K562 (cell line): ENCODE results near the gene POLR3K. TPM values are rescaled to one million over a fixed set of nuclear protein-coding genes. Genes with fewer than 3 reads are reported as not detected.
A peak's percentile ranks its signal among the peaks of the same experiment; 100 is the strongest.

ENCODE experiments used
- ATAC-seq: fragments of 200-7000 bp; cut with Tn5 transposase; 3 replicates; pipeline ENCODE4 v1.9.1; 2020; ENCODE audit warnings: moderate library complexity
- BruUV-seq: library from RNA; stranded (reverse); fragments of 400-500 nt; replicated peaks from 2 replicates; lab custom pipeline; 2021; lab: Mats Ljungman, UMichigan
- CTCF ChIA-PET: fragments of 300-600 bp; formaldehyde crosslinking; extraction: SDS; loops from one replicate; lab custom pipeline; 2021; ENCODE audit warnings: low intra/inter-chr PET ratio; lab: Yijun Ruan, JAX
- POLR2A ChIA-PET: fragments of 300-600, 350-650 bp; sonication (Branson Sonifier 250); formaldehyde crosslinking; extraction: SDS; loops from one replicate; lab custom pipeline; 2021; ENCODE audit warnings: antibody characterized with exemption, inconsistent platforms; lab: Yijun Ruan, JAX
- DNase-seq, 4 experiments: peaks; one replicate each; pipeline versions ENCODE4 v3.0.0 to v3.0.0-alpha.2; 2011 to 2018; ENCODE audit warnings: low spot score in 3 of 4, mixed read lengths in 3 of 4; ENCODE audit errors: extremely low read depth in 1 of 4
- FAIRE-seq: peaks from 2 replicates; lab custom pipeline; 2011; peaks lifted over from hg19 to GRCh38; lab: Jason Lieb, UNC
- H2AFZ ChIP-seq: 2 replicates; pipeline ENCODE4 v1.6.0; 2011; ENCODE audit warnings: low read depth, low read length, control low read depth, inconsistent platforms
- H3K27ac ChIP-seq: fragments of 200-600 bp; 3 replicates; pipeline ENCODE4 v1.8.0; 2011; ENCODE audit warnings: low read depth, mild to moderate bottlenecking, control low read depth, inconsistent platforms, low read length, moderate library complexity, mixed read lengths; ENCODE audit errors: extremely low read depth
- H3K27me3 ChIP-seq, 2 experiments: fragments of 300-600 bp in 1 of 2; 2 replicates in 1 of 2; 3 replicates in 1 of 2; pipeline versions ENCODE4 v1.6.0 to v1.8.0; 2011; ENCODE audit warnings: inconsistent platforms in 2 of 2, low read length in 2 of 2, mild to moderate bottlenecking in 1 of 2, mixed read lengths in 1 of 2, moderate library complexity in 1 of 2; ENCODE audit not compliant: control insufficient read depth in 2 of 2, insufficient read depth in 2 of 2
- H3K36me3 ChIP-seq: fragments of 300-600 bp; 3 replicates; pipeline ENCODE4 v1.8.0; 2011; ENCODE audit warnings: mild to moderate bottlenecking, low read length, inconsistent platforms; ENCODE audit not compliant: control insufficient read depth, insufficient read depth
- H3K4me1 ChIP-seq, 2 experiments: fragments of 200-600 bp in 1 of 2; replicated peaks in 1 of 2; 2 replicates in 1 of 2; 3 replicates in 1 of 2; pipeline versions ENCODE4 v1.5.1 to v1.8.0; 2011; ENCODE audit warnings: inconsistent platforms in 2 of 2, low read length in 2 of 2, mild to moderate bottlenecking in 1 of 2, mixed read lengths in 1 of 2, moderate library complexity in 1 of 2; ENCODE audit not compliant: control insufficient read depth in 2 of 2, insufficient read depth in 2 of 2
- H3K4me2 ChIP-seq: 2 replicates; pipeline ENCODE4 v1.6.1; 2011; ENCODE audit warnings: low read length, control low read depth, inconsistent platforms, mixed read lengths; ENCODE audit not compliant: insufficient read depth
- H3K4me3 ChIP-seq: fragments of 200-600 bp; sonication (generic), shearing (Covaris generic); 2 replicates; pipeline ENCODE4 v1.5.1; 2016; ENCODE audit warnings: control low read depth, inconsistent platforms
- H3K79me2 ChIP-seq: fragments of 200-600 bp; 3 replicates; pipeline ENCODE4 v1.8.0; 2011; ENCODE audit warnings: low read length, inconsistent platforms; ENCODE audit not compliant: control insufficient read depth, insufficient read depth
- H3K9ac ChIP-seq, 2 experiments: 2 replicates each; pipeline versions ENCODE4 v1.6.0 to v1.6.1; 2011; ENCODE audit warnings: low read depth in 2 of 2, low read length in 2 of 2, control low read depth in 1 of 2, inconsistent platforms in 1 of 2, mild to moderate bottlenecking in 1 of 2, mixed read lengths in 1 of 2; ENCODE audit not compliant: insufficient read depth in 1 of 2
- H3K9me1 ChIP-seq: one replicate; pipeline ENCODE4 v1.6.0; 2011; ENCODE audit warnings: inconsistent platforms, mild to moderate bottlenecking, low read length, moderate library complexity; ENCODE audit not compliant: control insufficient read depth, insufficient read depth
- H3K9me3 ChIP-seq: replicated peaks from 2 replicates; pipeline ENCODE4 v1.5.1; 2011; ENCODE audit warnings: low read depth, low read length, inconsistent platforms; ENCODE audit not compliant: control insufficient read depth, insufficient read depth
- H4K20me1 ChIP-seq: replicated peaks from 2 replicates; pipeline ENCODE4 v1.6.1; 2011; ENCODE audit warnings: low read length, inconsistent platforms, mixed read lengths; ENCODE audit not compliant: control insufficient read depth, insufficient read depth
- CREM ChIP-seq: IDR thresholded peaks from 2 replicates; pipeline ENCODE4 v1.6.1; 2014; ENCODE audit warnings: antibody characterized with exemption, low read depth
- ELF4 ChIP-seq: fragments of 450-650 bp; formaldehyde crosslinking; IDR thresholded peaks from 2 replicates; pipeline ENCODE4 v1.4.0; 2022; ENCODE audit warnings: missing genetic modification characterization
- EP300 ChIP-seq: IDR thresholded peaks from 2 replicates; pipeline ENCODE4 v1.6.1; 2012; ENCODE audit warnings: low read length, improper control_type of control experiment
- HDAC1 ChIP-seq, 2 experiments: fragments of 450-650 bp; IDR thresholded peaks; 2 replicates each; pipeline ENCODE4 v1.6.1; 2016 to 2017; ENCODE audit warnings: inconsistent platforms in 1 of 2, mild to moderate bottlenecking in 1 of 2, moderate library complexity in 1 of 2
- IRF1 ChIP-seq: sonication (generic); formaldehyde crosslinking; IDR thresholded peaks from 2 replicates; pipeline ENCODE4 v1.8.0; 2022; ENCODE audit warnings: missing genetic modification reagents, mild to moderate bottlenecking, borderline replicate concordance
- NFATC3 ChIP-seq: fragments of 450-650 bp; IDR thresholded peaks from 2 replicates; pipeline ENCODE4 v1.6.1; 2017; ENCODE audit warnings: mild to moderate bottlenecking
- NFRKB ChIP-seq: fragments of 450-650 bp; IDR thresholded peaks from 2 replicates; pipeline ENCODE4 v1.6.1; 2016; ENCODE audit warnings: low read depth
- POLR2A ChIP-seq: fragments of 450-650 bp; conservative IDR thresholded peaks from 2 replicates; pipeline ENCODE4 v1.6.1; 2016
- POLR2G ChIP-seq: fragments of 200-400 bp; formaldehyde crosslinking; IDR thresholded peaks from 2 replicates; pipeline ENCODE4 v1.6.1; 2017; ENCODE audit warnings: low read depth, mild to moderate bottlenecking, antibody characterized with exemption, low read length, moderate library complexity
- RBFOX2 ChIP-seq: fragments of 200-400 bp; formaldehyde crosslinking; IDR thresholded peaks from 2 replicates; pipeline ENCODE4 v1.6.1; 2017; ENCODE audit warnings: low read depth, mild to moderate bottlenecking, low read length, moderate library complexity
- RBM22 ChIP-seq: fragments of 200-400 bp; formaldehyde crosslinking; IDR thresholded peaks from 2 replicates; pipeline ENCODE4 v1.6.1; 2018; ENCODE audit warnings: low read length, low read depth; ENCODE audit not compliant: poor library complexity, severe bottlenecking
- SUPT5H ChIP-seq: fragments of 450-650 bp; IDR thresholded peaks from 2 replicates; pipeline ENCODE4 v1.6.1; 2016
- ZBTB33 ChIP-seq: sonication (generic); formaldehyde crosslinking; IDR thresholded peaks from 2 replicates; pipeline ENCODE4 v1.8.1; 2023; ENCODE audit warnings: mild to moderate bottlenecking, missing genetic modification reagents
- ZNF561 ChIP-seq: fragments of 450-650 bp; formaldehyde crosslinking; conservative IDR thresholded peaks from 2 replicates; pipeline ENCODE4 v1.4.0; 2020; ENCODE audit warnings: mild to moderate bottlenecking, moderate library complexity
- WGBS: fragments of 100-300 bp; shearing (Covaris generic); methylation state at CpG from one replicate; pipeline ENCODE4 v1.1.6; 2016; ENCODE audit warnings: low coverage, mixed read lengths; ENCODE audit not compliant: insufficient coverage; ENCODE audit errors: missing lambda C conversion rate; 5-methylcytosine and 5-hydroxymethylcytosine counted together
- in situ Hi-C: fragments of 300-500 bp; cut with MboI; formaldehyde crosslinking; loops from 4 replicates; pipeline ENCODE4 v1.15.0; 2018; ENCODE audit warnings: inconsistent platforms, mixed read lengths
- intact Hi-C: fragments of 100-400 bp; cut with micrococcal nuclease; formaldehyde crosslinking; loops from 2 replicates; pipeline ENCODE4 v1.14.2; 2022
- polyA plus RNA-seq, 8 experiments: library from polyadenylated mRNA; depleted of rRNA in 4 of 8; stranded (reverse) in 5 of 8; unstranded in 3 of 8; fragments of >200 nt; fragmentation: Nextera tagmentation in 2 of 8; fragmentation: Illumina TruSeq in 1 of 8; extraction: Ambion mirVana in 2 of 8; extraction: Trizol in 1 of 8; gene quantifications; 2 replicates each; pipeline versions ENCODE4 v1.2.1 to v1.2.3, GENCODE V29; 2011 to 2014; ENCODE audit warnings: inconsistent platforms in 1 of 8, missing spikeins in 1 of 8
- total RNA-seq, 7 experiments: library from RNA; depleted of rRNA in 6 of 7; stranded (reverse); fragments of >200 nt in 6 of 7; fragmentation: Illumina TruSeq in 2 of 7; extraction: Trizol in 2 of 7; gene quantifications; 2 replicates each; pipeline versions ENCODE4 v1.2.1 to v1.2.3, GENCODE V29; 2011 to 2021; ENCODE audit warnings: low replicate concordance in 1 of 7
- TF ChIP-seq, protein P1 (sequence below): fragments of 250-450 bp; sonication (Bioruptor Pico); IDR thresholded peaks from 2 replicates; pipeline ENCODE4 v1.4.0; 2020; ENCODE audit warnings: borderline replicate concordance

POLR3K gene
- total and polyA plus RNA-seq, 9 of the 15 experiments (the other 6 are each of a cell fraction or from before 2014, with no cell fraction given): 42.1 to 315 (median 86.7) TPM

- CTCF ChIA-PET: no interaction called here
- in situ Hi-C loops: no loop called here
- DNase-seq (no peak), FAIRE-seq (no peak), ATAC-seq (no peak)
- no peaks in the 10 kb centered on the region for H3K79me2 ChIP-seq
- peaks cover 12% of the 10 kb centered on the region; the same call in 1 of the 2 replicates for H4K20me1 ChIP-seq
- H3K36me3 ChIP-seq: peaks cover 77% of the 10 kb centered on the region; the same call in 2 of the 3 replicates
- POLR2A ChIA-PET: interaction anchor here (0.5 to 2.8 kb wide), 6 partner anchors 8 to 1222 kb away, joined by 3 to 16 read pairs (median 6); no protein-coding TSS in a partner anchor
- peak overlapping the region in 1 of 2 experiments; percentile 50; a peak in 2 of 4 replicates for H3K9ac ChIP-seq
- peaks cover 3% of the 10 kb centered on the region for H3K9me1 ChIP-seq
- intact Hi-C loops: no loop called here
- no peak overlapping the region for H3K4me3 ChIP-seq
- no peak overlapping the region for H3K4me2 ChIP-seq
- peaks cover 5 to 61% of the 10 kb centered on the region in 2 experiments; a peak in 4 of 5 replicates for H3K4me1 ChIP-seq
- no peaks in the 10 kb centered on the region for H3K9me3 ChIP-seq
- 92% methylated on average over 13 of the region's 23 CpGs for WGBS
- no peak overlapping the region for H3K27ac ChIP-seq
- no peak overlapping the region for H2AFZ ChIP-seq
- TF ChIP-seq EP300 (no peak), NFATC3 (no peak), POLR2A (peak; percentile 31; the same call in 1 of the 2 replicates), POLR2G (peak; percentile 70), SUPT5H (peak; percentile 33; the same call in 1 of the 2 replicates), RBM22 (peak; percentile 91), HDAC1 (IDR thresholded peaks at IDR 0.05) (no peak), ZBTB33 (CRISPR knock-in tag) (peak; percentile 90), ZNF561 (CRISPR knock-in tag) (no peak), RBFOX2 (peak; percentile 58), NFRKB (no peak), IRF1 (CRISPR knock-in tag) (no peak), CREM (no peak), ELF4 (CRISPR knock-in tag) (no peak)
- TF ChIP-seq, protein P1, sequence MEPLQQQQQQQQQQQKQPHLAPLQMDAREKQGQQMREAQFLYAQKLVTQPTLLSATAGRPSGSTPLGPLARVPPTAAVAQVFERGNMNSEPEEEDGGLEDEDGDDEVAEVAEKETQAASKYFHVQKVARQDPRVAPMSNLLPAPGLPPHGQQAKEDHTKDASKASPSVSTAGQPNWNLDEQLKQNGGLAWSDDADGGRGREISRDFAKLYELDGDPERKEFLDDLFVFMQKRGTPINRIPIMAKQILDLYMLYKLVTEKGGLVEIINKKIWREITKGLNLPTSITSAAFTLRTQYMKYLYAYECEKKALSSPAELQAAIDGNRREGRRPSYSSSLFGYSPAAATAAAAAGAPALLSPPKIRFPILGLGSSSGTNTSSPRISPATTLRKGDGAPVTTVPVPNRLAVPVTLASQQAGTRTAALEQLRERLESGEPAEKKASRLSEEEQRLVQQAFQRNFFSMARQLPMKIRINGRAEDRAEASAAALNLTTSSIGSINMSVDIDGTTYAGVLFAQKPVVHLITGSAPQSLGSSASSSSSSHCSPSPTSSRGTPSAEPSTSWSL (CRISPR knock-in tag): no peak
- H3K27me3 ChIP-seq: no peaks in the 10 kb centered on the region
- no TSS peak for BruUV-seq
These were observed 33.1 kb upstream of the POLR3K start for GRCh38 chr16:86483-86952.
